Measurements from ENCODE around the gene NUP210L.
"Not testable (repeated sequence)": the region's sequence is repeated elsewhere in the genome, so short reads cannot be mapped to it uniquely, and the experiment has no call there.

NUP210L gene

GRCh38 chr1:154167461-154167860, 12.6 kb upstream of the NUP210L start:
- no peak for DNase-seq

- DNase-seq = no peak
These were observed 11.3 kb upstream of the NUP210L start for GRCh38 chr1:154166207-154166606.

- no peak for DNase-seq
These were observed 4.7 kb upstream of the NUP210L start for GRCh38 chr1:154159554-154159953.

GRCh38 chr1:154158307-154159125, 3.6 kb upstream of the NUP210L start:
- DNase-seq = no peak

- no peak for DNase-seq
These were observed 2.8 kb upstream of the NUP210L start for GRCh38 chr1:154157520-154158306.

- DNase-seq = peak; percentile 44
These were observed 378 bp upstream of the NUP210L start for GRCh38 chr1:154155251-154155650.

- DNase-seq = no peak
These were observed 820 bp downstream of the NUP210L start for GRCh38 chr1:154154053-154154452.

- DNase-seq = no peak
These were observed 3.6 kb downstream of the NUP210L start for GRCh38 chr1:154151311-154151710.

GRCh38 chr1:154148807-154149206, 6.1 kb downstream of the NUP210L start:
- DNase-seq = no peak

GRCh38 chr1:154147505-154147904, 7.4 kb downstream of the NUP210L start:
- not testable (repeated sequence) for DNase-seq

- DNase-seq = no peak
These were observed 8.9 kb downstream of the NUP210L start for GRCh38 chr1:154145986-154146385.

- no peak for DNase-seq
These were observed 12.5 kb downstream of the NUP210L start for GRCh38 chr1:154142358-154142757.

GRCh38 chr1:154141240-154141639, 13.6 kb downstream of the NUP210L start:
- DNase-seq = no peak

GRCh38 chr1:154137888-154138287, 17.0 kb downstream of the NUP210L start:
- no peak for DNase-seq

- no peak for DNase-seq
These were observed 21.6 kb downstream of the NUP210L start for GRCh38 chr1:154133256-154133655.

GRCh38 chr1:154129391-154129970, 25.4 kb downstream of the NUP210L start:
- DNase-seq = no peak

- DNase-seq = not testable (repeated sequence)
These were observed 31.7 kb downstream of the NUP210L start for GRCh38 chr1:154123205-154123604.

GRCh38 chr1:154117642-154118041, 37.2 kb downstream of the NUP210L start:
- no peak for DNase-seq

- no peak for DNase-seq
These were observed 39.7 kb downstream of the NUP210L start for GRCh38 chr1:154115180-154115579.

GRCh38 chr1:154104433-154105082, 50.3 kb downstream of the NUP210L start:
- no peak for DNase-seq

- DNase-seq = not testable (repeated sequence)
These were observed 54.7 kb downstream of the NUP210L start for GRCh38 chr1:154100141-154100540.

GRCh38 chr1:154097873-154098272, 57.0 kb downstream of the NUP210L start:
- DNase-seq = no peak

- no peak for DNase-seq
These were observed 59.3 kb downstream of the NUP210L start for GRCh38 chr1:154095456-154096060.
